DND-41 (cell line): ENCODE data around the gene STH.

Source experiments
- CTCF ChIP-seq: IDR thresholded peaks from 2 replicates; pipeline ENCODE4 v1.5.1; 2012; ENCODE audit warnings: borderline replicate concordance, low read length, moderate library complexity, mild to moderate bottlenecking; ENCODE audit not compliant: poor library complexity, severe bottlenecking; ENCODE audit errors: extremely low read depth
- EZH2 ChIP-seq: IDR thresholded peaks from 3 replicates; pipeline ENCODE4 v1.6.1; 2012; ENCODE audit warnings: borderline replicate concordance, low read depth, mild to moderate bottlenecking, moderate library complexity, low read length, inconsistent platforms; ENCODE audit not compliant: severe bottlenecking

GRCh38 chr17:46044989-46045388 is 45.9 kb downstream of the STH start:
- TF ChIP-seq EZH2 (no peak), CTCF (no peak)
